GM19099 (cell line): ENCODE measurements around the gene ISLR2.

Source experiments
- POLR2A ChIP-seq: IDR thresholded peaks from 3 replicates; pipeline ENCODE4 v1.6.1; 2011; ENCODE audit warnings: low read depth; ENCODE audit not compliant: insufficient read length; ENCODE audit errors: extremely low read depth

ISLR2 gene

DNA sequence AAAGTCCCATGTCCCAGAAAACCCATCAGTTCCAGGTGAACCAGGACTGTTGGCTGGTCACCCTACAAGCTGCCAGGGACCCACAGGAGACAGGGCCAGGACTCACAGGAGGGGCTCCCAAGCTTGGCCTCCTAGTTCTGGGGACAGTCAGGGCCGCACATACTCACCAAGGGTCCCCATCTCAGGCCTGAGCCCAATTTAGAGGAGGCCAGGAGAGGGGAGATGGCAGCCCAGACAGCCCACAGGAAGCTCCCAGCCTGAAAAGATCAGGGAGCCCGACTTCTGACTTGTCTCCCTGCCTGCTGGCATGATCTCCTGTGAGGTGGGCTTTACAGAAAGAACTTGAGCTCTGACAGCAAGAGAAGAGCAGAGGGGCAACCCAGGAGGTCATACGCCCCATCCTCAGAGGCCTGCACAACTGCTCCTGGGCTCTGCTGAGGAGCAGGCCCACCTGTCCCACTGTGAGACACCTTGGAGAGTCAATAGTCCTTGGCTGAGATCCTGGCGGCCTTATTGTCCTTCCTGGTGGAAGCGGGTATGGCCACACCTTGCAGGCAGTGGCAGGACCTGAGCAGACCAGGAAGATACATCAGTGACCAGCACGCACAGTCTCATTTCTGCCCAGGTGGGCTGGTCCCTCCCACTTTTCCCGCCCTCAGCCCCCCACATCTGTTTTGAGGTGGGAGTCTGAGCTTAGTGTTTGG, 40.6 kb downstream of the ISLR2 start:
- no peak for TF ChIP-seq POLR2A

GRCh38 chr15:74171965-74172541, 41.7 kb downstream of the ISLR2 start:
- no peak for TF ChIP-seq POLR2A

GRCh38 chr15:74172701-74173379, 42.5 kb downstream of the ISLR2 start:
- TF ChIP-seq POLR2A: no peak

- TF ChIP-seq POLR2A: no peak
Measured at GRCh38 chr15:74173380-74174218, 43.2 kb downstream of the ISLR2 start, which contains the start of gene ISLR. Gene ISLR (plus strand): TSS chr15:74173710. CDS start chr15:74174859, 1,149 bp downstream.

DNA sequence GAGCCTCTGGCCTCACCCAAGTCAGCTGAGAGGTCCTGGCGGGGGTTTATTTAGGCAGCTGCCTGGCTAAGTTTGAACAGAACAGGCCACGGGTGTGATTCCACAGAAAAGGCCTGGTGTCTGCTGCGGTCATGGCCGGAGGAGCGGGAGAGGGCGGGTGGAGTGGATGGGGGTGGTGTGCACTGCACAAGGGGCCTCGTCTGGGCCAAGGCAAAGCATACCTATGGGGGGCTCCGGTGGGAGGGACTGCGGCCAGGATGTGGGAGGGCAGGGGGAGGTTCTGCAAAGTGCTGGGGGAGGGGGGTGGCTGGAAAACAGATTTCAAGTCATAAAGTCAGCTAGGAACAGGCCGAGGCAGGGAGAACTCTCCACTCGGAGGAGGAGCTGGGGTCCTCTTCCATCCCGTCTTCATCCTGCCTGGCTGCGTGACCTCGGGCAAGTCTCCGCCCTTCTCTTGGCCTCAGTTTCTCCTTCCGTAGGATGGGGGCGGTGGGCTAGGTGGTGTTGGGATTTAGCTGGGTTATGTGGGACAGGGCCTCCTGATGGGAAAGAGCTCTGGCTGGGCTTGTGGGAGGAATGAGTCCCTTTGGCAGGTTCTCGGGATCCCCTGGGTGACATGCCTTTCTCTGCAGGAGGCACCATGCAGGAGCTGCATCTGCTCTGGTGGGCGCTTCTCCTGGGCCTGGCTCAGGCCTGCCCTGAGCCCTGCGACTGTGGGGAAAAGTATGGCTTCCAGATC, 44.0 kb downstream of the ISLR2 start:
- no peak for TF ChIP-seq POLR2A

- no peak for TF ChIP-seq POLR2A
Measured at GRCh38 chr15:74174958-74175253, 44.5 kb downstream of the ISLR2 start.

DNA sequence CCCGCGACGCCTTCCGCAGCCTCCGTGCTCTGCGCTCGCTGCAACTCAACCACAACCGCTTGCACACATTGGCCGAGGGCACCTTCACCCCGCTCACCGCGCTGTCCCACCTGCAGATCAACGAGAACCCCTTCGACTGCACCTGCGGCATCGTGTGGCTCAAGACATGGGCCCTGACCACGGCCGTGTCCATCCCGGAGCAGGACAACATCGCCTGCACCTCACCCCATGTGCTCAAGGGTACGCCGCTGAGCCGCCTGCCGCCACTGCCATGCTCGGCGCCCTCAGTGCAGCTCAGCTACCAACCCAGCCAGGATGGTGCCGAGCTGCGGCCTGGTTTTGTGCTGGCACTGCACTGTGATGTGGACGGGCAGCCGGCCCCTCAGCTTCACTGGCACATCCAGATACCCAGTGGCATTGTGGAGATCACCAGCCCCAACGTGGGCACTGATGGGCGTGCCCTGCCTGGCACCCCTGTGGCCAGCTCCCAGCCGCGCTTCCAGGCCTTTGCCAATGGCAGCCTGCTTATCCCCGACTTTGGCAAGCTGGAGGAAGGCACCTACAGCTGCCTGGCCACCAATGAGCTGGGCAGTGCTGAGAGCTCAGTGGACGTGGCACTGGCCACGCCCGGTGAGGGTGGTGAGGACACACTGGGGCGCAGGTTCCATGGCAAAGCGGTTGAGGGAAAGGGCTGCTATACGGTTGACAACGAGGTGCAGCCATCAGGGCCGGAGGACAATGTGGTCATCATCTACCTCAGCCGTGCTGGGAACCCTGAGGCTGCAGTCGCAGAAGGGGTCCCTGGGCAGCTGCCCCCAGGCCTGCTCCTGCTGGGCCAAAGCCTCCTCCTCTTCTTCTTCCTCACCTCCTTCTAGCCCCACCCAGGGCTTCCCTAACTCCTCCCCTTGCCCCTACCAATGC, 45.1 kb downstream of the ISLR2 start:
- TF ChIP-seq POLR2A: no peak

DNA sequence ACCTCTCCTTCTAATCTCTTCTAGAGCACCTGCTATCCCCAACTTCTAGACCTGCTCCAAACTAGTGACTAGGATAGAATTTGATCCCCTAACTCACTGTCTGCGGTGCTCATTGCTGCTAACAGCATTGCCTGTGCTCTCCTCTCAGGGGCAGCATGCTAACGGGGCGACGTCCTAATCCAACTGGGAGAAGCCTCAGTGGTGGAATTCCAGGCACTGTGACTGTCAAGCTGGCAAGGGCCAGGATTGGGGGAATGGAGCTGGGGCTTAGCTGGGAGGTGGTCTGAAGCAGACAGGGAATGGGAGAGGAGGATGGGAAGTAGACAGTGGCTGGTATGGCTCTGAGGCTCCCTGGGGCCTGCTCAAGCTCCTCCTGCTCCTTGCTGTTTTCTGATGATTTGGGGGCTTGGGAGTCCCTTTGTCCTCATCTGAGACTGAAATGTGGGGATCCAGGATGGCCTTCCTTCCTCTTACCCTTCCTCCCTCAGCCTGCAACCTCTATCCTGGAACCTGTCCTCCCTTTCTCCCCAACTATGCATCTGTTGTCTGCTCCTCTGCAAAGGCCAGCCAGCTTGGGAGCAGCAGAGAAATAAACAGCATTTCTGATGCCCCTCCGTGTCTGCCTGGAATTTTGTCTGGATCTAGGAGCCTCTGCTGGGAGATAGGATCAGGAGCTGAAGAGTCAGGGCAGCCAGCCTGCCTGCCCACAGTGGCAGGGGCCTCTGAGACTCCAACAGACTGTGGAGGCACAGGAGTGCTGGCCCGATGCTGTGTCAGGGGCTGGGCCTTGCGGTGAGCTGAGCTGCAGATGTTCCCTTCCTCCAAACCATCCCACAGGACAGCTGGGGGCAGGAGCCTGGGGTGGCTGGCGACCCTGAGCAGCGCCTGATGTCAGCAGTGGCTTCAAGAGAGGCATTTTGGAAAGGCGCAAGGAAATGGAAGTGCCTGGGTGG, 46.2 kb downstream of the ISLR2 start:
- no peak for TF ChIP-seq POLR2A

DNA sequence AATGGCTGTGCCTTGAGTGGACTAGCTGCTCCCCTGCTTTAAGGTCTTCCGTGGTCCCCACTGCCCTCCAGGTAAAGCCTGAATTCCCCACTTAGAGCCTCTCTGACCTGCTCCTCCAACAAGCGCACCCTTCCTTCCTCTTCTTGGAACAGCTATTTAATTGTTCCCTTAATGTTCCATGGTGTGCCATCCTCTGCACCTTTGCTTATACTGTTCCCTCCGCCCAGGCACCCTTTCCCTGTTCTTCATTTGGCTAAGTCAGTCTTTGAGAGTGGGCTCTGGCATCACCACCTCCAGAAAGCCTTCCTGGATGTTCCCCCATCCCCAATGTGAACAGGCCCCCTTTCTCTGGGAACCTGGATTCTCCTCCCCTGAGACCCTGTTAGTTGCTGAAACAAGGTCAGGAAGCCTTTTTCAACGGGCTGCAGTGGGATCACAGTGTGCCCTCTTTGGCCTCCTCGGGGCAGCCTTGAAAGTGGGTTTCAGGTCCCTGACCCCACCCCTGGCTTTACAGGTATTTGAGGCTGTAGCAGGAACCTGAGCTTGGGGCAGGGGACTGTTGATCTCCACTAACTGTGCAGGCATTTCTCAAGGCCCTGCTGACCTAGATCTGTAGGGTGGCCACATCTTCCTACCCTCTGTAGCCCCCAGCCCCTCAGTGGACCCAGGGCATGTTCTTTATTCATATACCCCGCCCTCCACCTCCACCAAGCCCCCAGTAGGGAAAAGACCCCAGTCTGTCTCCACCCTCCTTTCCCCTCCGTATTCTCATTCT, 48.1 kb downstream of the ISLR2 start:
- no peak for TF ChIP-seq POLR2A

DNA sequence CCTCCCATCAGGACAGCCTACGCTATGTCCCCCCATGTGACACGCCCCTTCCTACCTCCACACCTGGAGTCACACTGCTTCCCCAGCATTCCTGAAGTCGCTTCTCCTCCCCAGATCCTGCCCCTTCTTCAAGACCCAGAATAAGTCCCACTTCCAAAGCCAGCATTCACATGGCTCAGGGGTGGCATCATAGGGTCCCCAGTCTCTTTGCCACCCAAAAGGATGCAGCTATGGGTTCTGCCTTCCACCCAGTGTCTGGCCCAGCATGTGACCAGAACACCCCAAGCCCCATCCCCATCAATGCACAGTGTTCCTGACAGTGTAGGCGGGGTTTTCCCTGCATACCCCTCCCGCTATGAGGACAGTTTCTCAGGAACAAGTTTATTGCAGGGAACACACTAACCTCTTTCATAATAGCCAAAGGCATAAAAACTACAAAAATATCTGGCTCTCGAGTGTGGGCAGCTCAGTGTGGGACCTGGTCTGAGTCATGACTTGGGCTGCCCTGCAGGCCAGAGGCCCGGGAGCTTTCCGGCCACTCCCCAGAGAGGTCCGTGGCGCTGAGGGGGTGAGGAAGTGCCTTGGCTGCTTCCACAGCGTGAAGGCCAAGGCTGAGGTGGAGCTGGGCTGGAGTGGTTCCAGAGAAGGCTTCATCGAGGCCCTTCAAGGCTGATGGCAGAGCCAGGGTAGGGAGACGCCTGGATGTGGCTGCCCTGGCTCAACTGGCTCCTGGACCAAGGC, 48.9 kb downstream of the ISLR2 start:
- TF ChIP-seq POLR2A: no peak
